ENCODE results near the gene KNCN.

KNCN gene

GRCh38 chr1:46575778-46576177 is 24.3 kb upstream of the KNCN start:
- Histone ChIP-seq H3K79me2 (ENCODE audit: control insufficient read depth, low read length) (no peaks in the 10 kb centered on the region), H3K36me3 (ENCODE audit: control insufficient read depth, low read length) (peaks cover 9% of the 10 kb centered on the region; the same call in 1 of the 2 replicates), H3K9me2 (replicated peaks; ENCODE audit: control insufficient read depth, low read length) (no peaks in the 10 kb centered on the region), H3K27me3 (ENCODE audit: control insufficient read depth, low read length) (no peaks in the 10 kb centered on the region), H3K4me2 (ENCODE audit: low read length) (no peak overlapping the region), H3K4me3 (ENCODE audit: low read length) (no peak overlapping the region), H4K20me1 (ENCODE audit: control insufficient read depth, insufficient read depth, low read depth, low read length) (no peaks in the 10 kb centered on the region), H3F3A (ENCODE audit: control insufficient read depth, insufficient read depth) (no peaks in the 10 kb centered on the region), H3K27ac (ENCODE audit: low read depth, low read length) (no peak overlapping the region), H3K9me3 (ENCODE audit: control insufficient read depth, insufficient read depth, low read length) (no peaks in the 10 kb centered on the region), H3K4me1 (ENCODE audit: control insufficient read depth, low read length) (no peaks in the 10 kb centered on the region)
- TF ChIP-seq CTCF (IDR thresholded peaks at IDR 0.05; ENCODE audit: low read depth, low read length, poor library complexity, severe bottlenecking): no peak
- no peak for TF ChIP-seq EZH2phosphoT487 (IDR thresholded peaks at IDR 0.05; ENCODE audit: borderline replicate concordance, low read length)

GRCh38 chr1:46575300-46575699 is 23.9 kb upstream of the KNCN start:
- Histone ChIP-seq H3K9me2 (replicated peaks; ENCODE audit: control insufficient read depth, low read length) (no peaks in the 10 kb centered on the region), H3K27ac (ENCODE audit: low read depth, low read length) (no peak overlapping the region), H4K20me1 (ENCODE audit: control insufficient read depth, insufficient read depth, low read depth, low read length) (no peaks in the 10 kb centered on the region), H3K79me2 (ENCODE audit: control insufficient read depth, low read length) (no peaks in the 10 kb centered on the region), H3K9me3 (ENCODE audit: control insufficient read depth, insufficient read depth, low read length) (no peaks in the 10 kb centered on the region), H3K27me3 (ENCODE audit: control insufficient read depth, low read length) (no peaks in the 10 kb centered on the region), H3F3A (ENCODE audit: control insufficient read depth, insufficient read depth) (no peaks in the 10 kb centered on the region), H3K36me3 (ENCODE audit: control insufficient read depth, low read length) (peaks cover 9% of the 10 kb centered on the region; the same call in 1 of the 2 replicates), H3K4me3 (ENCODE audit: low read length) (no peak overlapping the region), H3K4me2 (ENCODE audit: low read length) (no peak overlapping the region), H3K4me1 (ENCODE audit: control insufficient read depth, low read length) (no peaks in the 10 kb centered on the region)
- no peak for TF ChIP-seq EZH2phosphoT487 (IDR thresholded peaks at IDR 0.05; ENCODE audit: borderline replicate concordance, low read length)

- H4K20me1 ChIP-seq (ENCODE audit: control insufficient read depth, insufficient read depth, low read depth, low read length): no peaks in the 10 kb centered on the region
- H3K36me3 ChIP-seq (ENCODE audit: control insufficient read depth, low read length): no peaks in the 10 kb centered on the region
These were observed 20.3 kb upstream of the KNCN start for GRCh38 chr1:46571691-46572225.

More at GRCh38 chr1:46571691-46572225, 20.3 kb upstream of the KNCN start:
- Histone ChIP-seq H3K4me1 (ENCODE audit: control insufficient read depth, low read length) (no peaks in the 10 kb centered on the region), H3K79me2 (ENCODE audit: control insufficient read depth, low read length) (no peaks in the 10 kb centered on the region), H3F3A (ENCODE audit: control insufficient read depth, insufficient read depth) (no peaks in the 10 kb centered on the region), H3K9me3 (ENCODE audit: control insufficient read depth, insufficient read depth, low read length) (no peaks in the 10 kb centered on the region), H3K4me3 (ENCODE audit: low read length) (no peak overlapping the region), H3K9me2 (replicated peaks; ENCODE audit: control insufficient read depth, low read length) (no peaks in the 10 kb centered on the region), H3K27me3 (ENCODE audit: control insufficient read depth, low read length) (no peaks in the 10 kb centered on the region), H3K4me2 (ENCODE audit: low read length) (no peak overlapping the region), H3K27ac (ENCODE audit: low read depth, low read length) (no peak overlapping the region)
- TF ChIP-seq CTCF (IDR thresholded peaks at IDR 0.05; ENCODE audit: low read depth, low read length, poor library complexity, severe bottlenecking): no peak
- no peak for TF ChIP-seq EZH2phosphoT487 (IDR thresholded peaks at IDR 0.05; ENCODE audit: borderline replicate concordance, low read length)
